ENCODE data around the gene HES4.

The HES4 gene

DNA sequence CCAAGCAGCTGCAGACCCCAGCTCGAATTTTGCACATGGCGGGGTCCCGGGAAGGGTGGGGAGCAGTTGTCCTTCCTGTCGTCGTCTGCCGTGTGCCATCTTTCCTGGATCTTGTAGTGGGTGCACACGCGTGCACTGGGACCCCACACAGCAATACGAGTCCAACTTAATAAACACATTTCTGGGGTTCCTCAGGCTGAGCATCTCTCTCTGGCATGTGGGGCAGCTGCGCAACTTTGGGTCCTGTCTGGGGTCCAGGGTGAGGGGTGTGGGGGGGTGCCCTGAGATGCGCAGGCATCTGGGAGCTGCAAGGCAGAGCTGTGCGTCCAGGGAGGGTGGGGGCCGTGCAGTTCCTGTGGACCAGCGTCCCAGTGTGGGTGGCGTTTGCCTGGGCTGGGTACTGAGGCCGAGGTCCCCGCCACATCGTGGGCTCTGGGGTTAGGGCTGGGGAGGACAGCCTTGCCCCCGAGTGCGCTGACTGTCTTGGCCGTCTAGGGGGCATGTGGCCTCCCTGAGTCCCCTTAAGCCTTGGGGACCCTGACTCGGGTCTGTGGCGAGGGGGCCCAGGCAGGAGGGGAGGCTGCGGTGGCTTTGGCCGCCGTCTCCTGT is 34.3 kb downstream of the HES4 start:
- no peak for DNase-seq (ENCODE audit: low spot score)

DNA sequence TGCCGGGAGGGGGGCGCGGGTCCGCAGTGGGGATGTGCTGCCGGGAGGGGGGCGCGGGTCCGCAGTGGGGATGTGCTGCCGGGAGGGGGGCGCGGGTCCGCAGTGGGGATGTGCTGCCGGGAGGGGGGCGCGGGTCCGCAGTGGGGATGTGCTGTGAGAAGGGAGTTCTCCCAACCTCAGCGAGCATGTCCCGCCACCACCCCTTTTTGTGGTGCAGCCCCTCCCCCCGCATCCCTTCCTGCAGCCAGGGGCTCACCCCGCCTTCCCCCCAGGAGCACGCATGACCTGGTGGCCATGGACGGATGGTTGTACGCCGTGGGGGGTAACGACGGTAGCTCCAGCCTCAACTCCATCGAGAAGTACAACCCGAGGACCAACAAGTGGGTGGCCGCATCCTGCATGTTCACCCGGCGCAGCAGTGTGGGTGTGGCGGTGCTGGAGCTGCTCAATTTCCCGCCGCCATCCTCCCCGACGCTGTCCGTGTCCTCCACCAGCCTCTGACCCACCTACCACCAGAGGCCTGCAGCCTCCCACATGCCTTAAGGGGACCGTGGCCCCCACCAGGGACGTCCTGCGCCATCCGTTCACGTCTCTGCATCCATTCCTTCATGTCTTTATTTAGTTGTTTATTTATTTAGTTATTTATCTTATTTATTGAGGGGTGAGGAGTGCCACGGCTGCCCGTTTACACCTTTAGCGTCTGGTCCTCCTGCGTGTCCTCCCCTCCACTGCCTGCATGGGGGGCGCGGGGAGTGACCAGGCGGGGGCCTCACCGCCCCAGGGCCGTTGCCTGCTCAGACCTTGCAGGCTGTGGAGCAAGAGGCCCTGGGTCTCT is 35.0 kb downstream of the HES4 start:
- no peak for DNase-seq (ENCODE audit: low spot score)

DNA sequence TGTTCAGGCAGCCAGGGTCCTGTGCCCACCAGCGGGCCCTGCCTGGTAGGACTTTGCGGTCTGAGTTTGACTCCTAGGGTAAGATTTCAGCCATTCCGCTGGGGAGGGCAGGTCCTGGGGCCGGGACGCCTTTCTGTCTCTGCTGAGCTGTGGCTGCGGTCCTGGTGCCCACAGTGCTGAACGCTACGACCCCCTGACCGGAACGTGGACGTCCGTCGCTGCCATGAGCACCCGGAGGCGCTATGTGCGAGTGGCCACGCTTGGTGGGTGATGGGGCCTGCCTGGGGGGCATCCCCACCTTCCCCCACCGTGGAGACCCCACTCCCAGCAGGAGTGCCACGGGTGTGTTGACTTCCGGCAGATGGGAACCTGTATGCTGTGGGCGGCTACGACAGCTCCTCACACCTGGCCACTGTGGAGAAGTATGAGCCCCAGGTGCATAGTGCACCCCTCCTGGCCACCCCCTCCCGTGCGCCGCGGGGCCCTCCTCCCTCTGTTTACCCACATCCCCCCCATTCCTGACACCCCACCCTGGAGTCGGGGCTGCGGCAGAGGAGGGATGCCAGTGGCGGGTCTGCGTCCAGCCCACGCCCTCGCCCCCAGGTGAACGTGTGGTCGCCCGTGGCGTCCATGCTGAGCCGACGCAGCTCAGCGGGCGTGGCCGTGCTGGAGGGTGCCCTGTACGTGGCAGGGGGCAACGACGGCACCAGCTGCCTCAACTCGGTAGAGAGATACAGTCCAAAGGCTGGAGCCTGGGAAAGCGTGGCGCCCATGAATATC is 36.0 kb downstream of the HES4 start:
- no peak for DNase-seq (ENCODE audit: low spot score)

DNA sequence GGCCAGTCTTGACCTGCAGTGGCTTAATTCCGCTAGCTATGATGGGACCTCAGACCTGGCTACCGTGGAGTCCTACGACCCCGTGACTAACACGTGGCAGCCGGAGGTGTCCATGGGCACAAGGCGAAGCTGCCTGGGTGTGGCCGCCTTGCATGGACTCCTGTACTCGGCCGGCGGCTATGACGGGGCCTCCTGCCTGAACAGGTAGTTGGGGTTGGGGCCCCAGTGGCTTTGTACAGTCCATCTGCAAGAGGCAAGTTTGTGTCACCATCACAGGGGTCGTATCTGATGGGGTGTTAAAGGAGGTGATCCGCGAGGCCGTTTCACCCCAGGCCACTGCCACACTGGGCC is 36.6 kb downstream of the HES4 start:
- no peak for DNase-seq (ENCODE audit: low spot score)

DNA sequence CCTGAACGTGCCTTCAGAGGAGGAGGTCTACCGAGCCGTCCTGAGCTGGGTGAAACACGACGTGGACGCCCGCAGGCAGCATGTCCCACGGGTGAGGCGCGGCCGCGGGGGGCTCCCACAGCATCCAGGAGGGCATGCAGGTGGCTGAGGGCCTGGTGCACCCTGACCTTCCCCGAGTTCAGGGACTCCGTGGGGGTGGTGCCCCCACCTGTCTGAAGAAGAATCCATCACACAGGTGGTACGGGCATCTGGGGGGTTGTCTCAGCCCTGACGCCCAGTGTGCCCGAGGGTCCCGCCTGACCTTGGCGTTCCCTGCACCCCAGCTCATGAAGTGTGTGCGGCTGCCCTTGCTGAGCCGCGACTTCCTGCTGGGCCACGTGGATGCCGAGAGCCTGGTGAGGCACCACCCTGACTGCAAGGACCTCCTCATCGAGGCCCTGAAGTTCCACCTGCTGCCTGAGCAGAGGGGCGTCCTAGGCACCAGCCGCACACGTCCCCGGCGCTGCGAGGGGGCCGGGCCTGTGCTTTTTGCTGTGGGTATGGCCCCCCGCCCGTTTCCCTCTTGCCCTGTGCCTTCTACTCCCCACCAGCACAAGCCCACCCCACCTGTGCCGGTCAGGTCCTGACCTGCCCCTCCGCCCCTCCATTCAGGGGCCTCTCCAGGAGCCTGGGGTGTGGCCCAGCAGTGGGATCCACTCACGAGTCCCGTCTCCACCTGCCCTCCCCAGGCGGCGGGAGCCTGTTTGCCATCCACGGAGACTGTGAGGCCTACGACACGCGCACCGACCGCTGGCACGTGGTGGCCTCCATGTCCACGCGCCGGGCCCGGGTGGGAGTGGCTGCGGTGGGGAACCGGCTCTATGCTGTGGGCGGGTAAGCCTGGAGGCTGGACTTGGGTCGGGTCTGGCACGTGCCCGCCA is 37.3 kb downstream of the HES4 start:
- no peak for DNase-seq (ENCODE audit: low spot score)

DNA sequence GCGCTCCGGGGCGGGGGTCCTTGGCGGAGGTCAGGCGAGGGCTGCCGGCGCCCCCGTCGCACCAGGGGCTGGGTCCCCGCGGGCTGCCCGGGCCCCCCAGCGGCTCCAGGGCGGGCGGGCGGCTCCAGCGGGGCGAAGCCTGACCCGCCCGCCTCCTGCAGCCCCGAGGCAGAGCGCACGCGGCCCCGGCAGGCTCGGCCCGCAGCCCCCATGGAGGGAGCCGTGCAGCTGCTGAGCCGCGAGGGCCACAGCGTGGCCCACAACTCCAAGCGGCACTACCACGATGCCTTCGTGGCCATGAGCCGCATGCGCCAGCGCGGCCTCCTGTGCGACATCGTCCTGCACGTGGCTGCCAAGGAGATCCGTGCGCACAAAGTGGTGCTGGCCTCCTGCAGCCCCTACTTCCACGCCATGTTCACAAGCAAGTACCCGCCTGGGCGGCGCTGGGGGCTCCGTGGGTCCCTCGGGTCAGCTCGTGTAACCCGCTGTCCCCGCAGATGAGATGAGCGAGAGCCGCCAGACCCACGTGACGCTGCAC is 38.7 kb downstream of the HES4 start:
- no peak for DNase-seq (ENCODE audit: low spot score)

DNA sequence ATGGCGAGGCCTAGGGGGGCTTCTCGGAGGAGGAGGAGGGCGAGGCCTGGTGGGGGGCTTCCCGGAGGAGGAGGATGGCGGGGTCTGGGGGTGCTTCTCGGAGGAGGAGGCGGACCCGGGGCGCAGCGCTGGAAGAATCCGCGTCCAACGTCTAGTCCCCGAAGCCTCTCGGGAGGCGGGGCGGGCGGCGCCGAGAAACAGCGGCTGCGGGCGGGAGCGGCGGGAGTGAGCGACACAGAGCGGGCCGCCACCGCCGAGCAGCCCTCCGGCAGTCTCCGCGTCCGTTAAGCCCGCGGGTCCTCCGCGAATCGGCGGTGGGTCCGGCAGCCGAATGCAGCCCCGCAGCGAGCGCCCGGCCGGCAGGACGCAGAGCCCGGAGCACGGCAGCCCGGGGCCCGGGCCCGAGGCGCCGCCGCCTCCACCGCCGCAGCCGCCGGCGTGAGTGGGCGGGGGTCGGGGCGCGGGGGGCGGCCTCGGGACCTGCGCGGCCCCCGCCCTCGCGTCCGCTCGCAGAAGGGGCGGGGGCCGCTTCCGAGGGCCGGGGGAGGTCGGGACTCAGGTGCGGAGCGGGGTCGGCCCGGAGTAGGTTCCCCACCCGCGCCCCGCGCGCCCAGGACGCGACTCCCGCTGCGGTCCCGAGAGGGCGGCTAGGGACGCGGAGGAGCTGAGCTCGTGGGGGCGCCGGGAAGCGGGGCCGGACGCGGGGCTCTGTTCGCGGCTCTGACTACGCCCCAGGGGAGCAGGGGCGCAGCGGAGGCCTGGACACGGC is 39.4 kb downstream of the HES4 start, which contains the start of gene KLHL17:
KLHL17 (plus strand) TSS at position 222 of the 769 bp plus-strand sequence; CDS start at position 332, 110 bp downstream.
- DNase-seq (ENCODE audit: low spot score): no peak

DNA sequence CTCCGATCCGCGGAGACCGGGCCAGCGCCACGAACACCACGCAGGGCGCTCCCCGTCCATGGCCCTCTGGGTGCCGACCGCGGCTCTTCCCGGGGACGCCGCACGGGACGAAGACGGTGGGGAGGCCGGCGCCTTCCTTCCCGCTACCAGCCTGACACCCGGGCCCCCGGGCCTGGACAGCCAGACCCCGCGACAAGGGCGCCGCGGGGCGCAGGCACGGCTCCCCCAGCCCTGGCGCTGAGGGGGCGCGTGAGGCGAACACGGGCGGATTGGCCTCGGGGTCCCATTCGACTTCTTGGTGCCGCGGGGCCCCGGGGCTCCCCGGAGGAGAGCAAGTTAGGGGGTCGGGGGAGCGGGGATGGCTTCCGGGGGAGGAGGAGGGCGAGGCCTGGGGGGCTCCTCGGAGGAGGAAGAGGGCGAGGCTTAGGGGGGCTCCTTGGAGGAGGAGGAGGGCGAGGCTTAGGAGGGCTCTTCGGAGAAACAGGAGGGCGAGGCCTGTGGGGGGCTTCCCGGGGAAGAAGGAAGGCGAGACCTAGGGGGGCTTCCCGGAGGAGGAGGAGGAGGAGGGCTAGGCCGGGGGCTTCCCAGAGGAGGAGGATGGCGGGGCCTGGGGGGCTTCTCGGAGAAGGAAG is 40.0 kb downstream of the HES4 start:
- no peak for DNase-seq (ENCODE audit: low spot score)

DNA sequence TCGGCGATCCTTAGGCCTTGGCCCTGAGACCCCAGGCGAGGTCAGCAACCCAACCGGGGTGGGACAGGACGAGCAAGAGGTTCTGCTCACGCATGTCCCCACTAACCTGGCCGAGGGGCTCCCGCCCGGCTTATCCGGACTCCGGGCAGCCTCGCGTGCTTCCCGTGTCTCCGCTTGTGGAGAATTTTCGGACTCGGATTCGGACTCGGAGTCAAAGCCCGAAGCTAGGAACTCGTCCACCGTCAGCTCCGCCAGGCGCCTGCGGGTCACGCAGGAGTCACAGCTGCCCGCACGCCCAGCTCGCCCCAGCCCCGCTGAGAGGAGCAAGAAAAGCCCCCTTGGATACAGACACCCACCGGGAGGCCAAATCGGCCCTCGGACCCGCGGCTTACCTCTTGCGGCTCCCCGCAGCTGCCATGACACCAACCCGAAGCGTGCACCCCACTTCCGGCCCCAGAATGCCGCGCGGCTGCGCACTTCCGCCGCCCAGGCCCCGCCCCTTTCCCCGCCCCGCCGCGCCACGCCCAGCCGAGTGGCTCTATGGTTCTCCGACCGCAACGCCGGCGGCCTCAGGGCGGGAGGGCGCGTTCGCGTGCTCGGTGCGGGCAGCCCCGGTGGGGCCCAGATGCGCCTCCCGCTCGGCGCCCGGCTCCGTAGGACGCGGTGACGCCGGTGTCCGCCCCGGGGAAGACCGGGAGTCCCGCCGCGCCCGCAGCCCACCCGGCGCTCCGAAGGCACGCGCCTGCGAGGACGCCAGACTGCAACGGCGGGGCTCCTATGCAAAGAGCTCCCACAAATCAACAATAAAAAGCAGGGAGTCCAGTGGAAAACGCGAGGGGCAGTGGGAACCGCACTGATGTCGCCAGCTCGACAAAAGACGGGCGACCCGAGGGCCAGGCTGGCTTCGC is 40.8 kb downstream of the HES4 start, which contains the start of gene NOC2L:
NOC2L (minus strand) TSS at position 434 of the 908 bp plus-strand sequence; CDS start at position 418, 16 bp downstream.
- DNase-seq (ENCODE audit: low spot score): peak; percentile 99

DNA sequence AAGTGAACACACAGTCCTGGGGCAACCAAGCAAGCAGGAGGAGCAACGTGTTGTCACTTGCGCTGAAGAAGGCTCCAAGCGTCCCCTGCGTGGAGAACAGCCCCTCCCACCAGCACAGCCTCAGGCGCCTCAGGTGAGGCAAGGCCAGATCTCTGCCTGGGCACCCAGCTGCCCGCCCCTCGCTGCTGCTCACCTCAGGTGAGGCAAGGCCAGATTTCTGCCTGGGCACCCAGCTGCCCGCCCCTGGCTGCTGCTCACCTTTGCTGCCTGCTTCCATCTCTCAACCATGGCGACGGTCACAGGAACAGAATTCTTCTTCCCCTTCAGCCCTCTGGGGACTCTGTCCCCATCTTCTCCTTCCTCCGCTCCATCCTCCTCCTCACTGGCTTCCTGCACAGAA is 43.3 kb downstream of the HES4 start:
- no peak for DNase-seq (ENCODE audit: low spot score)

DNA sequence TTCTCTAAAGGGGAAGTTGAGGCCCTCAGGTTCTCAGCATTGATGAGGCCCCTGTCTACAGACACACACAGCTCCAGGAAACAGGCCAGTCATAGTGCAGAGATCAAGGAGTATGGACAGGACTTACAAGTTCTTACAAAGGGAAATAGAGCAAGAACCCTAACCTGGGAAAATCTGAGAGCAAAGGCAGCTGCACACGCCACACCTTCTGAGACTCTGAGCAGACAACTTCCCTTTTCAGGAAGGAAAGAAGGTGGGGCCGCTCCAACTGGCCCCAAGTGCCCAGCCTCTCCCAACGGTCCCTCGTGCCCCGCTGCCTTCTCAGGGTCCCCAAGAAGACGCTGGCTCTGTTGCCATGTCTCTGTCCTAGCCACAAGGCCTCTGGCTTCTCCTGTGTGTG is 44.4 kb downstream of the HES4 start:
- DNase-seq (ENCODE audit: low spot score): no peak

DNA sequence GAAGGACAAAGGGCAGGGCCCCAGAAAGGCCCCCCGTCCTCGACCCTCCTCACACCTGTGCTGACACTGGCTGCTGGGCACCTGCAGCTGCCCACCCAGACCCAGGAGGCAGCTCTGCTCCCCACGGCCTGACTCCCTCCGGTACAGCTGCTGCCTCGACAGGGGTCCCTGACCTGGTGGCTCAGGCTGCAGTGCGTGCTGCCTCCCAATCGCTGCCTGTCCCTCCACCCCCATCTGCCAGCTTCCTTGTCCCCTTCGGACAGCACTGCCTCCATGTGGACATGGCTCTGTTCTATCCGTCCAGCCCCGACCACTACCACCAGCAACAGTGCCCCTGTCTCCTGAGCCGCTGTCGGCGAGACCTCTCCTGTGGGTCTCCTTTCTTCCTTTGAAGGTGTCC is 45.0 kb downstream of the HES4 start:
- DNase-seq (ENCODE audit: low spot score): no peak

DNA sequence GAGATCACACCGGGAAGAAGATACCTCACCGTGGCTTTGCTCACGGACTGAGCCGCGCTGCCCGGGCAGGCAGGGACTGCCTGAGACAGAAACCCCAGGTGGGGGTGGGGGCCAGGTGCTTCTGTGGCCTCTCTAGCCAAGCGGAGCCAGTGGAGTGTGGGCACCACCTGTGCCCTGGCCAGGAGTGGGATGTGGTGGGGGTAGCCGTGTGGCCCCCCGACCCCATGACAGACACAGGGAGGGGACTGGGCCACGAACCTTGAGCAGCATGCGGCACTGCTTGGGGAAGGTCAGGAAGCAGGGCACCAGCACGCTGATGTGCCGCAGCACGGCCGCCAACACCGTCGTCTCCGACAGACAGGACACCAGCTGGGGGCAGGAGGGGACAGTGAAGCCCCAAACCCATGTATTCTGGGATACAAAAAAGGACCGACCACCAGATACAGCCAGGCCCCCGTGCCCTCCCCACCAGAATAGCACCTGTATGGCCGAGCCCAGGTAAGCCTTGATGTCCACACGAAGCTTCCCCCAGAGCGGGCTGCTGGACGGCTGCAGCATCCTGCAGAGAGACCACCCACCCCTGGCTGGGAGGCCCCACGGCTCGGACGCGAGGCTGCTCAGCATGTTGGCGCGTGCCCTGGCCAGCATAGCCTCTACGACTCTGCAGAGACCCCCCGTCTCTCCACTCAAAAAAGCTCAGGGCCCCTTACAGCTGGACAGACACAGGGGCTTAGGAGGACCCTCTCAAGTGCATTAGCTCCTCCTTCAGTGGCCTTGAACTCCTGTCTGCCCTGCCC is 46.2 kb downstream of the HES4 start:
- no peak for DNase-seq (ENCODE audit: low spot score)

DNA sequence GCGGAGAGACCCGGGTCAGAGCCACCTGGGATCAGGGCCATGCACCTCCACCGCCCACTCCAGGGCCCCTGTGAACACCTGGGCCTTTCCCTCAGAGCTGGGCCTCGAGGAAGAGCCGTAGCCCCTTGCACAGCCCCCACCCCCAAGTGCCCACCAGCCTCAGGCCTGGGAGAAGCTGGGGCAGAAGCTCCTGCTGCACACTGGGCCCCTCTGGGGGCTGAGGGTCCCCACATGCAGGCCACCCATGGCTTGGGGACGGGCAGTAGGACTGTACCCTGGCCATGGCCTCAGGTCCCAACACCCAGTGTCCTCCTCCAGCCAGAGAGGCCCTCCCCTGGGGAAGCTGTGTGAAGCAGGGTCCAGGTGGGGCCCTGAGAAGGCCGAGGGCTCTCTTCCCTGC is 47.3 kb downstream of the HES4 start:
- DNase-seq (ENCODE audit: low spot score): no peak

DNA sequence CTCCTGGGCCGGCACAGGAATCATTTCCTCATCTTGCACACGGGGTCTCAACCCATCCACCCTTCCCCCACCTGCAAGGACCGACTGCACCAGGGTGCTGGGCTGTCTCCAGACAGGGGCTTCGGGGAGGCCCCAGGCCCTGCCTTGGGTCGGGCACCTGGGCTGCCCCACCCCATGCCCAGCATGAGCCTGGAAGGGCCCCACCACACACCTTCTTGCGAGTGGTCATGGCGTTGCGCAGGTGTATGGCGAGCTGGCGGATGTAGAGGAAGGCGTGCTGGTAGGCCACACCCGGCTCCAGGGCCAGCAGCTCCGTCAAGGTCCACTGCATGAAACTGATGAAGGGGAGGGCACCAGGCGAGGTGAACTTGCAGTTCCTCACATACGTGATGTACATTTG is 47.7 kb downstream of the HES4 start:
- DNase-seq (ENCODE audit: low spot score): no peak

DNA sequence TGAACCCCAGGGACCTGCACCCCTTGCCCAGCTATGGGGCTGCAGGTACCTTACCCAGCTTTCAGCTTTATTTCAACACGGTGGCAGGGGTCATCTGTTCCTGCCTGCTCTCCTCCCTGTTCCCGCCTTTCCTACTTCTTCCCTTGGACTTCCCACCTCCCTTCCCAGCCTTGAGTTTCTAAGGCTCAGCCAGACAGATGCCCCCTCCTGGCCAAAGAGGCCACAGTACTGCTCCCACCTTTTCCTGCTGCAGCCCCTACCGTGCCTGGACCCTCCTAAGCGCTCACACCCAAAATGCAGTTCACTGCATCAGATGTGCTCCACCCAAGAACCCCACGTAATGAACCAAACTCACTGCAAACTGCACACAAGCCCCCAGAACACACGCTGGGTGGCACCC is 48.5 kb downstream of the HES4 start:
- DNase-seq (ENCODE audit: low spot score): no peak

DNA sequence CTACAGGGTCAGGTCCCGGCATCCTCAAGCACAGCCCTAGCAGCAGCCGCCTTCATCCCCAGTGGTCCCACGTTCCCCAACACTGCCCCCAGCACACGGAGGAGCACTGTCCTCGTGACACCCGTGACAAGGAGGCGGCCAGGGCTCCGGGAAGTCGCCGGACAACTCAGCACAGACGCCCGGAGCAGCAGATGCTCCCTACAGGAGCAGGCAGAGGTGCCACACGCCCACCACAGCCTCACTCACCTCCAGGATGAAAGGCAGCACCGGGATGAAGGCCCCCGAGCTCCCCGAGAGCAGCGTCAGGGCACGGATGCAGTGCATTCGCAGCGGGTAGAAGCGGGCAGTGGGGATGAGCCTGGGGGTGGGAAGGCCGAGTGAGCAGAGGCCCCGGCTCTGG is 49.0 kb downstream of the HES4 start:
- DNase-seq (ENCODE audit: low spot score): no peak

DNA sequence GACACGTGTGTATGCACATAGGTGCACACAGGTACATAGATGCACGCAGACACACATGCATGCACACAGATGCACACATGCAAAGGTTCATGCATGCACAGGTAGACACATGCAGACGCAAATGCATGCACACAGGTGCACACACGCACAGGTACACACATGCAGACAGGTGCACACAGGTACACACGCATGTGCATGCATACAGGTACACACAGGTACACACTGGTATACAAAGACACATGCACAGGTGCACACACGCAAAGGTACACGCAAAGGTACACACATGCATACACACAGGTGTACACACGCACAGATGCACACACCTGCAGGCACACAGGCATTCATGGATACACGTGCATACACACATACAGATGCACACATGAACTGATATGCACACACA is 49.6 kb downstream of the HES4 start:
- DNase-seq (ENCODE audit: low spot score): no peak
